ENCODE measurements around the gene NAV3.
A peak's percentile ranks its signal among the peaks of the same experiment; 100 is the strongest.
"Not testable (repeated sequence)": the region's sequence is repeated elsewhere in the genome, so short reads cannot be mapped to it uniquely, and the experiment has no call there.

The NAV3 gene

GRCh38 chr12:78055545-78055944 lies 224.9 kb downstream of the NAV3 start:
- DNase-seq: no peak

- no peak for DNase-seq
Measured at GRCh38 chr12:78057075-78057474, 226.4 kb downstream of the NAV3 start.

- DNase-seq: no peak
Measured at GRCh38 chr12:78060186-78060585, 229.5 kb downstream of the NAV3 start.

DNA sequence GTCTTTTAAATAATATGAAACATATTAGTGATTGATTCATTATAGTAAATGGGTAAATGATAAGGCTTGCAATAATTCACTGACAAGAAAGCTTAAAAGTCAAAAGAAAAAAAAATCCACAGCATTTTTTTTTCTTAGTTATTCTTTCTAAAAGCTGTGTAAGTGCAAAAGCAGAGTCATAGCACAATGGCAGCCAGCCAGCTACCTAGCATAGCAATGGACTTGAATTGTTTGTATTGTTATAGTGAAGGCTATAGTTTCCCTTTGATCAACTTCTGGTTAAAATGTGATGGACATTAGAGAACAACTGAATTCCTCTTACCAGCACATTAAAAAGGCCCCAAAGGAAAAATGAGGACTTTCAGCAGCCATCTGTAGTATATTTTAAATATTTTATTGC lies 232.1 kb downstream of the NAV3 start:
- no peak for DNase-seq

DNA sequence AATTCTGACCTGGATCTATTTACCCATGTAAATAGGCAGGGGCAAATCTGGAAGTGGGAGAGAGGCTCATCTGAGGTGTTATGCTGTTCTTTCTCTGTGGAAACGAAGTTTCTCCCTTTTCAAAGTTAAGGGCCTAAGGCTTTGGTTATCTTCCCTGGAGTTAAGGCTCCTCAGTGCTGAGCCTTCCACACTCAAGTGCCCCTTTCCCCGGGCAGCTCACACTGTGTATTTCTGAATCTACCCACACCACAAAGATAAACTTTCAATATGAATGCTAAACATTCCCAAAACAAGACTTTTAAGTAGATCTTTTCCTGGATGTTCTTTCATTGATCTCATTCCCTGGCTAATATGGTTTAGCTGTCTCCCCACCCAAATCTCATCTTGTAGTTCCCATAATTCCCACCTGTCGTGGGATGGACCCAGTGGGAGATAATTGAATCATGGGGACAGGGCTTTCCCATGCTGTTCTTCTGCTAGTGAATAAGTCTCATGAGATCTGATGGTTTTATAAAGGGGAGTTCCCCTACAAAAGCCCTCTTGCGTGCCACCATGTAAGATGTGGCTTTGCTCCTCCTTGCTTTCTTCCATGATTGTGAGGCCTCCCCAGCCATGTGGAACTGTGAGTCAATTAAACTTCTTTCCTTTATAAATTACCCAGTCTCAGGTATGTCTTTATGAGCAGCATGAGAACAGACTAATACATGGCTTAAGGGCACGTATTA lies 251.1 kb downstream of the NAV3 start:
- DNase-seq: no peak

DNA sequence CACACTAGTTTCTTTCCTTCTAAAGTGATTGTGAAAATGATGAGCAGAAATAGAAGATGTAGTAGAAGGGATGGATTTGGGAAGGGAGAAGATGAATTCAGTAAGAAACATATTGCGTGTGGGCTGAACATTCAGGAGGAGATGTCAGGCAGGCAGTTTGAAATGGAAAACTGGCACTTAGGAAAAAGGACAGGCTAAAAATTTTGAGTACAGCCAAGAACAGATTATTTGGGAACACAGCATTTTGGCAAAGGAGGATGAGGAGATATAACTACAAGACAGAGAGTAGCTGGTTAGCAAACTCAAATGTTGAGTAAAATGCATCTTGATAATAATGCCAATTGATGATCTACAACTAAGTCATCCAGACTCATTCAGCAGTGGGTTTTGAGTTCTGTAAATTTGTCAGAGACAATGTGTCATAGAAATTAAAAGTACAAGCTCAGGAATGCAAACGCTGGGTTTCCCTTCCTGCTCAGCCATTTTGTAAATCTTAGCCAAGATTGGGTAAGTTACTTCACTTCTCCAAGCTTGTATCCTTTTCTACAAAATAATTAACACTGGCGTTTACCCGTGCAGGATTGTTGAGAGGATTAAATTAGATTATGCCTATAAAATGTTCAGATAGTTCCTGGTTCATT lies 255.0 kb downstream of the NAV3 start:
- DNase-seq: no peak

GRCh38 chr12:78086553-78087362 lies 256.1 kb downstream of the NAV3 start:
- no peak for DNase-seq

GRCh38 chr12:78087363-78087675 lies 256.6 kb downstream of the NAV3 start:
- DNase-seq: no peak

DNA sequence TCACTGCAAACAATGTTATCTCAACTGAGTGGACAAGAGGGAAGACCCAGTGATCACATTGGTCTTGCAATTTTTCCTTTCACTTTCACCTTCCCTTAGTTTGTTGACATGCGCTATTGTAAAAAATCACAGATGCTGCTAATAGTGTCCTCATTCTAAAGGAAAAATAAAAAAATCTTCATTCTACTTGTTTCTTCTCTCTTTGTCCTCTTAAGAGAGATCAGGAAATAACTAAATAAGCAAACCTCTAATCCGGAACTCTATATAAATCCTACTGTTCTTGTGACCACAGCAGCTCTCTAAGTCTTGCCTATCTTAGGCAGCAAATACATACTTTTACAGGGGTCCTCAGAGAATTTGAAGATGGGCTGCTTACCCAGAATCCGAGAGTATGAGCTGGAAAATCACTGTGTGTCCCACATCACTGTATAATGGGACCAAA lies 257.7 kb downstream of the NAV3 start:
- DNase-seq: no peak

- no peak for DNase-seq
Measured at GRCh38 chr12:78090266-78090665, 259.6 kb downstream of the NAV3 start.

- DNase-seq: no peak
Measured at GRCh38 chr12:78095623-78096022, 264.9 kb downstream of the NAV3 start.

DNA sequence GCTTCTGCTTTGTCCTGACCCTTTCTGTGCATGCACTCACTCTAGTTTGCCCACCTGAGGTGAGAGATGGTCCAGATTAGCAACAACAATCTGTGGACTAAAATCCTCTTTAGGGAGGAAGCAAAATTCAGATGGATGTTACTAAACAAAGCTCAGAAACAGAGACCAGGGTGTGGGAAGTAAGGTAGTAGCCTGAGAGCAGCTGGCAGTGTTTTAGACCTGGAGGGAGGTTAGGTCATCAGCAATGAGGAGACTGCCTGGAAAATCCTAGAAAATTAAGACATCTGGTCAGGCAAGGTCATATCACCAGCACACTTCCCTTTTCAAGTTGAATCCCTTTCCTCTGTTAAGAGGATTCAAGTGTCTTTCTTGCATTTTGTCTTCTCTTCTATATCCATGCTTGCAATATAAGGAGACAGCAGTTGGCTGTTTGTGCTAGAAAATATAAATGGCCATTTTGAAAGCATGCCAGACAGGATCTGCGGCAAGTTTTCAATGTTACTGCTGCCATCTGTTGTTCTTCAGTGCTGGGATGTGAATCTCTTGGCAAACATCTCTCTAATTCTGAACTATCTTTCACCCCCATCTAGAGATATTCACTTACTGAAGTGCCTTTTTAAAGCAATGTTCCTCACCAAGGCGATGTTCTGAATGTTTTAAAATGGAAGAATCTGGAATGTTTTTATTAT lies 266.4 kb downstream of the NAV3 start:
- DNase-seq: no peak

DNA sequence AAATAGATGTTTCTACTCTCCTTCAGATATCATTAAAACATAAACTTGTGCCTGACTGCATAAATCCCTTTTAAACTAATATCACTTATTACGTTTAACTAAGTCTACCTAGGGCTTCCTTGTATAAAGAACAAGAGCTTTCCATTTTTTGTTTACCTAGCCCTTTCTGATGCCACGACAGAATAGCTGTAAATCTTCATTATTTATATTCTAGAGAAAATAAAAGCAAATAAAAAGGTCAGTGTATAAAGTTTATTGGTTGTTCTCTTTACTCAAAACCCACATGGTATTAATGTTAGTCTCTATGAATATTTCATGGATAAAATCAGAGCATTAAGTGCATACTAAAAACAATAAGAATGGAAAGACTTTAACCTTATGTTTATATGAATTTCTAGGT lies 269.1 kb downstream of the NAV3 start:
- DNase-seq: no peak

DNA sequence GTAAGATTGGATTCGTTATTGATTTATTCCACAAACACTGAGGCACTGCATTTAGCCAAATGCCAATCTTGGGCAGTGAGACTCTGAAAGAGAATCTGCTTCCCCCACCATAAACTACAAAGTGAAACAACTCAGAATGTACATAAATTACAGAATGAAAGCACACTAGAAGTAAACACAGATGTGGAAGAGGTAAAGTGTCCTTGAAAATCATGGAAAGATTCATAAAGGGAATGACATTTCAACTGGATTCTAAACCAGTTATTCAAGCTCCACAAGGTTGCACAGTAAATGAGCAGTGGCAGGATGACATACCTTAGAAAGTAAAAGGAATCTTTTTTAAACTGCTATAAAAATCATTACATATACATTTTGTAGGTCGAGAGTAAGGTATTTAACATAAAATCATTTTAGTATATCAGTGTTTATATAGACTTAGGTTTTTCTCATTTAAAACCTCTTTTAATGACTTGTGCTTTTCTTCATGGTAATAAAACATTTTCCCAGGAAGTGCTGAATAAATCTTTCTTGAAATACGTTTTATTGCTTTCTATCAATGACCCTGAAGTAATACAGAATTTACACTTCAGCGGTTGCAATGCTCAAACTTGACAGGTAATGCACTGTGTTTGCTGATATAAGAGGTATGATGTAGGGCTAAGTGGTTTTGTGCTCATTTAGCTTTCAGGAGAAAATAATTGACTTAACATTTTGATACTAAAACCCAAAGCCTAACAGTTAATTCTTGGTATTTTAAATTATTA lies 270.6 kb downstream of the NAV3 start:
- peak; percentile 61 to 63 for DNase-seq

DNA sequence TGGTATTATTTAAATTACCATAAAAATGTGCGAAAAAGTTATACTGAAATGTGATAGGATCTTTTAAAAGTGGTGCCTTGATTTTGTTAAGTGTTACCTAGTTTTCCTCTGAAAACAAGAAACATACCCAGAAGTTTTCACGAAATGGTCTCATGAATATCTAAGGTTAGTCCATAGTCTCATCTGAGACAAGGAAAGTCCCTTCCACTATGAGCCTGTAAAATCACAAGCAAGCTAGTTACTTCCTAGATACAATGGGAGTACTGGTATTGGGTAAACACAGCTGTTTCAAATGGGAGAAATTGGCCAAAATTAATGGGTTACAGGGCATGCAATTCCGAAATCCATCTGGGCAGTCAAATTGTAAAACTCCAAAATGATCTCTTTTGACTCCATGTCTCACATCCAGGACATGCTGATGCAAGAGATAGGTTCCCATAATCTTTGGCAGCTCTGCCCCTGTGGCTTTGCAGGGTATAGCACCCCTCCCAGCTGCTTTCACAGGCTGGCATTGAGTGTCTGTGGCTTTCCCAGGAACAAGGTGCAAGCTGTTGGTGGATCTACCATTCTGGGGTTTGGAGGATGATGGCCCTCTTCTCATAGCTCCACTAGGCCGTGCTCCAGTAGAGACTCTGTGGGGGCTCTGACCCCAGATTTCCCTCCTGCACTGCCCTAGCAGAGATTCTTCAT lies 271.4 kb downstream of the NAV3 start:
- DNase-seq: peak; percentile 14 to 32

GRCh38 chr12:78102801-78103200 lies 272.1 kb downstream of the NAV3 start:
- DNase-seq: not testable (repeated sequence)

- DNase-seq: no peak
Measured at GRCh38 chr12:78115889-78116288, 285.2 kb downstream of the NAV3 start.

GRCh38 chr12:78118036-78118435 lies 287.3 kb downstream of the NAV3 start:
- no peak for DNase-seq

- DNase-seq: no peak
Measured at GRCh38 chr12:78118486-78118885, 287.8 kb downstream of the NAV3 start.

DNA sequence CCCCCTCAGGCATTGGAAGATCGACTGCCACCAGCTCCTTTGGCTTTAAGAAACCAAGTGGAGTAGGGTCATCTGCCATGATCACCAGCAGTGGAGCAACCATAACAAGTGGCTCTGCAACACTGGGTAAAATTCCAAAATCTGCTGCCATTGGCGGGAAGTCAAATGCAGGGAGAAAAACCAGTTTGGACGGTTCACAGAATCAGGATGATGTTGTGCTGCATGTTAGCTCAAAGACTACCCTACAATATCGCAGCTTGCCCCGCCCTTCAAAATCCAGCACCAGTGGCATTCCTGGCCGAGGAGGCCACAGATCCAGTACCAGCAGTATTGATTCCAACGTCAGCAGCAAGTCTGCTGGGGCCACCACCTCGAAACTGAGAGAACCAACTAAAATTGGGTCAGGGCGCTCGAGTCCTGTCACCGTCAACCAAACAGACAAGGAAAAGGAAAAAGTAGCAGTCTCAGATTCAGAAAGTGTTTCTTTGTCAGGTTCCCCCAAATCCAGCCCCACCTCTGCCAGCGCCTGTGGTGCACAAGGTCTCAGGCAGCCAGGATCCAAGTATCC lies 288.7 kb downstream of the NAV3 start:
- no peak for DNase-seq

DNA sequence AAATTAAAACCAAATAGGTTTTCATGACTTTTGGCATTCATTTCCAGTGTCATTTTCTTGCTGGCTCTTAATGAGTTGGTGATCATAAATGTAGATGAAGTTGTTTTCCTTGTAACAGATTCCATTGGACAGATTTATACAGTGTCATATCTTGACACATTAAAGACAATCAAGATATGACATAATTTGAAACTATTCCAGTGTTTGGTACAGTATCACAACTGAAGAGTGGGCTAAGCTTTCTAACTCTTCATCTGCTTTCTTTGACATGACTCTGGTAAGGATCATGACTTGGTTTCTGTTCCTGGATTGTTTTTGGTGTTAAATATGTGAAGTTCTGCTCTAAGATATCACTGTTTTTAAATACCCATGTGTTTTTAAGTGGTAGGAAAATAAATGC lies 289.6 kb downstream of the NAV3 start:
- DNase-seq: no peak
